T-cell (primary cell): ENCODE data around the gene SLC48A1. TPM values are rescaled to one million over a fixed set of nuclear protein-coding genes. Genes with fewer than 3 reads are reported as not detected.
A peak's percentile ranks its signal among the peaks of the same experiment; 100 is the strongest.

Source experiments
- ATAC-seq, 4 experiments: fragments of 200-7000 bp in 3 of 4; fragments of 150-1000 bp in 1 of 4; cut with Tn5 transposase; replicated peaks in 1 of 4; 1 replicate in 3 of 4; 2 replicates in 1 of 4; pipeline ENCODE4 v1.10.0; 2021; ENCODE audit warnings: moderate library complexity in 3 of 4, mild to moderate bottlenecking in 2 of 4, moderate number of reproducible peaks in 1 of 4
- CTCF ChIA-PET, 2 donors: fragments of 300-600 bp; sonication (Branson Sonifier 250); formaldehyde crosslinking; loops; one replicate each; lab custom pipeline; 2022; ENCODE audit warnings: antibody characterized with exemption in 2 of 2; lab: Charles Lee
- POLR2A ChIA-PET, 2 donors: fragments of 300-600 bp; sonication (Branson Sonifier 250); formaldehyde crosslinking; loops; one replicate each; lab custom pipeline; 2022; ENCODE audit warnings: antibody characterized with exemption in 2 of 2; lab: Charles Lee
- DNase-seq, 35 experiments: peaks; one replicate each; pipeline versions ENCODE4 v3.0.0 to v3.0.0-alpha.2; 2013 to 2023
- H3K27ac ChIP-seq: one replicate; pipeline ENCODE4 v1.5.1; 2013; ENCODE audit warnings: low read length
- H3K27me3 ChIP-seq, 2 experiments: replicated peaks in 1 of 2; 1 replicate in 1 of 2; 2 replicates in 1 of 2; pipeline versions ENCODE4 v1.6.1 to v1.7.0; 2013; ENCODE audit warnings: low read length in 1 of 2, mixed read lengths in 1 of 2; ENCODE audit not compliant: control insufficient read depth in 2 of 2, insufficient read depth in 2 of 2; ENCODE audit errors: extremely low read depth in 1 of 2
- H3K36me3 ChIP-seq, 2 donors: 1 replicate in 1 of 2; 2 replicates in 1 of 2; pipeline versions ENCODE4 v1.6.1 to v1.7.0; 2013; ENCODE audit warnings: low read length in 1 of 2; ENCODE audit not compliant: control insufficient read depth in 2 of 2, insufficient read depth in 1 of 2; ENCODE audit errors: extremely low read depth in 1 of 2
- H3K4me1 ChIP-seq, 2 experiments: 1 replicate in 1 of 2; 2 replicates in 1 of 2; pipeline versions ENCODE4 v1.6.1 to v1.7.0; 2013; ENCODE audit warnings: low read length in 2 of 2, mixed read lengths in 1 of 2; ENCODE audit not compliant: insufficient read depth in 2 of 2, control insufficient read depth in 1 of 2; ENCODE audit errors: extremely low read depth in 1 of 2
- H3K4me3 ChIP-seq, 2 donors: 1 replicate in 1 of 2; 2 replicates in 1 of 2; pipeline versions ENCODE4 v1.5.1 to v1.7.0; 2013; ENCODE audit warnings: mild to moderate bottlenecking in 2 of 2, low read length in 1 of 2, moderate library complexity in 1 of 2; ENCODE audit not compliant: control insufficient read depth in 1 of 2; ENCODE audit errors: extremely low read depth in 1 of 2
- H3K9me3 ChIP-seq: 2 replicates; pipeline ENCODE4 v1.7.0; 2013
- H3K27ac Mint-ChIP-seq, 2 donors: one replicate each; pipeline ENCODE4 v1.8.0; 2020 to 2021; ENCODE audit warnings: mild to moderate bottlenecking in 2 of 2, mixed read lengths in 2 of 2
- H3K27me3 Mint-ChIP-seq, 2 donors: one replicate each; pipeline ENCODE4 v1.8.0; 2021 to 2022; ENCODE audit warnings: mixed read lengths in 2 of 2
- H3K36me3 Mint-ChIP-seq: one replicate; pipeline ENCODE4 v1.8.0; 2021; ENCODE audit warnings: mixed read lengths
- H3K4me1 Mint-ChIP-seq, 3 donors: one replicate each; pipeline ENCODE4 v1.8.0; 2020 to 2022; ENCODE audit warnings: mixed read lengths in 3 of 3, mild to moderate bottlenecking in 1 of 3
- H3K4me3 Mint-ChIP-seq, 3 donors: one replicate each; pipeline ENCODE4 v1.8.0; 2020 to 2022; ENCODE audit warnings: mild to moderate bottlenecking in 3 of 3, mixed read lengths in 3 of 3, moderate library complexity in 3 of 3
- H3K9me3 Mint-ChIP-seq, 3 donors: one replicate each; pipeline ENCODE4 v1.8.0; 2020 to 2022; ENCODE audit warnings: mixed read lengths in 3 of 3
- WGBS: methylation state at CpG from one replicate; pipeline ENCODE4 v1.1.5; 2013; ENCODE audit warnings: missing lambda C conversion rate; ENCODE audit not compliant: insufficient coverage; 5-methylcytosine and 5-hydroxymethylcytosine counted together
- total RNA-seq, 35 experiments: library from RNA in 6 of 35; stranded (reverse) in 6 of 35; fragments of 120-200 nt in 1 of 35; gene quantifications; one replicate each; pipeline versions ENCODE4 v1.2.1 to v1.2.4 and lab custom pipeline; 2013 to 2026

Gene SLC48A1
- total RNA-seq, 5 donors from 2014 or later (not counting 1 experiment from before 2014, with no cell fraction given) = 5.8 to 13.7 (median 10.2) TPM

- CTCF ChIA-PET = interaction anchor here (0.6 to 3.7 kb wide), 15 partner anchors 13 to 1055 kb away, joined by 3 to 17 read pairs (median 5); partner anchors contain the start of gene RAPGEF3 (in 2 of the 2)
- Histone ChIP-seq H3K27me3 (no peaks in the 10 kb centered on the region), H3K9me3 (no peaks in the 10 kb centered on the region), H3K27ac (no peak overlapping the region), H3K4me1 (peaks cover 0 to 12% of the 10 kb centered on the region in 2 experiments), H3K4me3 (no peak overlapping the region), H3K36me3 (peaks cover 17 to 24% of the 10 kb centered on the region in 2 donors)
- Mint-ChIP-seq H3K27ac (no peak overlapping the region), H3K36me3 (peaks cover 11% of the 10 kb centered on the region), H3K4me1 (peaks cover 9 to 12% (median 12%) of the 10 kb centered on the region in 3 donors), H3K27me3 (no peaks in the 10 kb centered on the region), H3K4me3 (no peak overlapping the region), H3K9me3 (no peaks in the 10 kb centered on the region)
- no peak for DNase-seq
- no peak for ATAC-seq
- no CpG with 5 or more reads among the region's 11 CpGs for WGBS
- POLR2A ChIA-PET = no interaction called here
Observed at GRCh38 chr12:47779943-47780504, 7.0 kb downstream of the SLC48A1 start.

DNA sequence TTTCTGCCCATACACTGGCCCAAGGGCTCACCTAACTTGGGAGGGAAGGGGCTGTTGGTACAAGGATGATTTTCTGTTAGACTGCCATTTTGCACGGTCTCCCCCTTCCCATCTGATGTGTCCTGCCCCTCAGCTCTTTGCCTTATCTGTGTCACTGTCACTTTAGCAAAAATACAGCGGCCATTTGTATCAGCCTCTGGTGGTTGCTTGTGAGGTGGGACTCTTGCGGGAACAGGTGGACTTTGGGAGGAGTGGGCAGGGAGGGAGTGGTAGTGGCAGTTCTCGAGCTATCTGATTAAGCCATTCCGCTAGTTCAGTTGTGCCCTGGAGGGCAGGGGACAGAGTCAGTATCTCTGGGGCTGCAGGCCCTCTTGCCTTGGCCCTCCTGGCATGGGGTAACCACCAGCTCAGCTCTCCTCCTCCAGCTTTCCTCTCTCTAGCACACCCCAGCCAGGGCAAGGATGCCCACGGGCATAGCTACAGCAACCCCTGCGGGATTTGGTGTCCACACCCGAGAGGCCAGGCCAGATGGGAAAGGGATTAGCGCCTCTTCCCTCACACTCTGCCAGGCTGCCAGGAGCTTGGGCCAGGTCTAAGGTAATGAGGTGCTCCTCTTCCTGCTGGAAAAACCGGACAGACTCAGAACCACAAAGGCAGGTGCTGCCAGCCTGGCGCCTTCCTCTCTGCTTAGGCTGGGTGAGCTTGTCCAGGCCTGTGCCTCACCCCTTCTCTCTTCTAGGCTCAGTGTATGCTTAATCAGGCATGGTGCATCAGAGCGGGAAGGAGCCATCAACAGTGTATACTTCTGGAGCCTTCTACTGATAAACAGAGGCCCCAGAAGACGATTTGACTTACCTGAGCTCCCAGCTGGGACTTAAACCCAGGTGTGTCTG, 8.7 kb downstream of the SLC48A1 start:
- WGBS = 85% methylated on average over 11 of the region's 13 CpGs
- ChIA-PET CTCF (interaction anchor here (0.7 to 3.7 kb wide), 5 partner anchors 23 to 66 kb away, joined by 3 to 17 read pairs (median 4); partner anchors contain the start of gene RAPGEF3 (in 1 of the 2)), POLR2A (no interaction called here)
- H3K9me3 Mint-ChIP-seq = no peaks in the 10 kb centered on the region
- Histone ChIP-seq H3K4me3 (no peak overlapping the region), H3K4me1 (peaks cover 0 to 9% of the 10 kb centered on the region in 2 experiments), H3K27ac (no peak overlapping the region), H3K27me3 (no peaks in the 10 kb centered on the region), H3K36me3 (peaks cover 32 to 41% of the 10 kb centered on the region in 2 donors), H3K9me3 (no peaks in the 10 kb centered on the region)
- no peak overlapping the region for H3K4me3 Mint-ChIP-seq
- DNase-seq (no peak), ATAC-seq (no peak)
- H3K4me1 Mint-ChIP-seq = peaks cover 7 to 12% (median 7%) of the 10 kb centered on the region in 3 donors
- H3K27ac Mint-ChIP-seq = peak overlapping the region; percentile 41 to 55
- peaks cover 22% of the 10 kb centered on the region for H3K36me3 Mint-ChIP-seq
- no peaks in the 10 kb centered on the region for H3K27me3 Mint-ChIP-seq

DNA sequence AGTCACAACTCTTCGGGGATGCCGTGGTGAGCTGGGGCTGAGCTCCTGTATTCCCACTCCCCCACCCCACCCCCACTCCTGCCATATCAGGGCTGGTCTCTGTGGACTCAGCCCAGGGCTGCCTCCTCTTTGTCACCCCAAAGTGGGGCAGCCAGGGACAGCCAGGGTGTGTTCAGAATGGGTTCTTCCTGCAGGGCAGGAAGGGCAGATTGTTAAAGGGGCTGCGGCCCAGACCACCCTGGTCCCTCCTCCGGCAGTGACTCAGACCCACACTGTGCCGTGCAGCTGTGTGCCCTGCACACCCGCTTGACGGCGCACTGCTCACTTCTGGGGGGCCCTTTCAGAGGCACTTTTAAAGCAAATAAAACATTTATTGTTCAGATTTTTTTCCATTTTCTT, 9.3 kb downstream of the SLC48A1 start:
- H3K36me3 Mint-ChIP-seq = peaks cover 29% of the 10 kb centered on the region
- Histone ChIP-seq H3K9me3 (no peaks in the 10 kb centered on the region), H3K27ac (no peak overlapping the region), H3K4me1 (peaks cover 0 to 9% of the 10 kb centered on the region in 2 experiments), H3K4me3 (no peak overlapping the region), H3K36me3 (peaks cover 36 to 48% of the 10 kb centered on the region in 2 donors), H3K27me3 (no peaks in the 10 kb centered on the region)
- ChIA-PET POLR2A (no interaction called here), CTCF (interaction anchor here (1.3 to 3.7 kb wide), 3 partner anchors 23 to 56 kb away, joined by 3 to 17 read pairs (median 4); partner anchors contain the start of gene RAPGEF3 (in 1 of the 2))
- H3K27me3 Mint-ChIP-seq = no peaks in the 10 kb centered on the region
- H3K27ac Mint-ChIP-seq = peak overlapping the region; percentile 50 to 66
- peaks cover 7 to 12% (median 7%) of the 10 kb centered on the region in 3 donors for H3K4me1 Mint-ChIP-seq
- ATAC-seq (no peak), DNase-seq (no peak)
- H3K4me3 Mint-ChIP-seq = no peak overlapping the region
- WGBS = 77% methylated on average over 8 of the region's 8 CpGs
- no peaks in the 10 kb centered on the region for H3K9me3 Mint-ChIP-seq

- no peaks in the 10 kb centered on the region for H3K9me3 ChIP-seq
- Mint-ChIP-seq H3K9me3 (no peaks in the 10 kb centered on the region), H3K4me1 (peaks cover 7% of the 10 kb centered on the region in 3 donors), H3K27ac (peak overlapping the region; percentile 50 to 66), H3K36me3 (peaks cover 37% of the 10 kb centered on the region), H3K27me3 (no peaks in the 10 kb centered on the region), H3K4me3 (no peak overlapping the region)
- WGBS = 95% methylated on average over 4 of the region's 17 CpGs
- DNase-seq = no peak
- H3K27me3 ChIP-seq = no peaks in the 10 kb centered on the region
- peaks cover 0 to 9% of the 10 kb centered on the region in 2 experiments for H3K4me1 ChIP-seq
- no peak overlapping the region for H3K4me3 ChIP-seq
- ATAC-seq = no peak
- ChIA-PET POLR2A (no interaction called here), CTCF (interaction anchor here in 1 of 2 donors (0.6 kb wide), 2 partner anchors 15 to 58 kb away, joined by 3 to 9 read pairs; no protein-coding TSS in a partner anchor)
- H3K27ac ChIP-seq = no peak overlapping the region
- peaks cover 36 to 56% of the 10 kb centered on the region in 2 donors for H3K36me3 ChIP-seq
Observed at GRCh38 chr12:47783024-47783755, 10.2 kb downstream of the SLC48A1 start.

GRCh38 chr12:47783821-47784819, 11.1 kb downstream of the SLC48A1 start:
- Histone ChIP-seq H3K27ac (no peak overlapping the region), H3K4me3 (no peak overlapping the region), H3K36me3 (peaks cover 44 to 65% of the 10 kb centered on the region in 2 donors), H3K4me1 (peaks cover 0 to 6% of the 10 kb centered on the region in 2 experiments), H3K27me3 (no peaks in the 10 kb centered on the region), H3K9me3 (no peaks in the 10 kb centered on the region)
- Mint-ChIP-seq H3K4me3 (no peak overlapping the region), H3K4me1 (peaks cover 3 to 4% (median 4%) of the 10 kb centered on the region in 3 donors), H3K27me3 (no peaks in the 10 kb centered on the region), H3K27ac (no peak overlapping the region), H3K36me3 (peaks cover 45% of the 10 kb centered on the region), H3K9me3 (no peaks in the 10 kb centered on the region)
- 98% methylated on average over 10 of the region's 20 CpGs for WGBS
- ChIA-PET CTCF (interaction anchor here in 1 of 2 donors (0.6 to 1.8 kb wide), 3 partner anchors 14 to 99 kb away, joined by 3 to 9 read pairs (median 5); no protein-coding TSS in a partner anchor), POLR2A (no interaction called here)
- ATAC-seq = no peak
- no peak for DNase-seq
